Thymus (tissue), 11 donors: ENCODE results near the gene PCSK6. TPM values are rescaled to one million over a fixed set of nuclear protein-coding genes. Genes with fewer than 3 reads are reported as not detected.

Experiments used
- DNase-seq, 9 donors: peaks; one replicate each; pipeline ENCODE4 v3.0.0-alpha.2; 2013; ENCODE audit warnings: low spot score in 9 of 9, low read depth in 6 of 9, missing footprints in 1 of 9
- H3K27ac ChIP-seq, 2 donors: one replicate each; pipeline ENCODE4 v1.5.1; 2013; ENCODE audit warnings: control low read depth in 1 of 2, low read depth in 1 of 2, low read length in 1 of 2, mild to moderate bottlenecking in 1 of 2, moderate library complexity in 1 of 2
- H3K27me3 ChIP-seq, 2 donors: one replicate each; pipeline ENCODE4 v1.5.1; 2013; ENCODE audit warnings: low read length in 1 of 2; ENCODE audit not compliant: control insufficient read depth in 2 of 2, insufficient read depth in 1 of 2
- H3K36me3 ChIP-seq, 2 donors: one replicate each; pipeline ENCODE4 v1.5.1; 2013; ENCODE audit warnings: low read length in 1 of 2, mild to moderate bottlenecking in 1 of 2, moderate library complexity in 1 of 2; ENCODE audit not compliant: control insufficient read depth in 2 of 2, insufficient read depth in 2 of 2
- H3K4me1 ChIP-seq, 2 donors: one replicate each; pipeline ENCODE4 v1.5.1; 2013; ENCODE audit warnings: low read length in 2 of 2; ENCODE audit not compliant: control insufficient read depth in 2 of 2, insufficient read depth in 2 of 2
- H3K4me3 ChIP-seq, 2 donors: one replicate each; pipeline ENCODE4 v1.5.1; 2013; ENCODE audit warnings: low read length in 2 of 2, control low read depth in 1 of 2, mild to moderate bottlenecking in 1 of 2
- H3K9me3 ChIP-seq, 2 donors: one replicate each; pipeline ENCODE4 v1.5.1; 2013; ENCODE audit warnings: low read length in 1 of 2, mild to moderate bottlenecking in 1 of 2; ENCODE audit not compliant: control insufficient read depth in 2 of 2, insufficient read depth in 1 of 2
- WGBS: extraction: QIAGEN DNeasy Blood & Tissue Kit; methylation state at CpG from one replicate; pipeline ENCODE4 v1.1.7; 2013; 5-methylcytosine and 5-hydroxymethylcytosine counted together
- polyA plus RNA-seq: library from polyadenylated mRNA; stranded (reverse); fragments of 200-250 nt; gene quantifications from one replicate; pipeline ENCODE4 v1.2.3, GENCODE V29; 2013
- total RNA-seq: library from RNA; stranded (reverse); fragments of 120-200 nt; gene quantifications from one replicate; pipeline ENCODE4 v1.2.4, GENCODE V29; 2013
- donor health status: healthy.

The PCSK6 gene
- total and polyA plus RNA-seq, 2 donors: 10.1 to 10.5 TPM

- DNase-seq: no peak
- 97% methylated on average over 15 of the region's 15 CpGs for WGBS
- Histone ChIP-seq H3K9me3 (peaks cover 5 to 7% of the 10 kb centered on the region in 2 donors), H3K4me1 (no peaks in the 10 kb centered on the region), H3K36me3 (no peaks in the 10 kb centered on the region), H3K27ac (no peak overlapping the region), H3K4me3 (no peak overlapping the region), H3K27me3 (peaks cover 34 to 63% of the 10 kb centered on the region in 2 donors)
Observed at GRCh38 chr15:101490408-101490891, 943 bp upstream of the PCSK6 start.

GRCh38 chr15:101489237-101489598, 289 bp downstream of the PCSK6 start:
- 2% methylated on average over 57 of the region's 62 CpGs for WGBS
- H3K27ac ChIP-seq: no peak overlapping the region
- no peak for DNase-seq

GRCh38 chr15:101488300-101489164, 975 bp downstream of the PCSK6 start:
- Histone ChIP-seq H3K27me3 (peaks cover 37 to 53% of the 10 kb centered on the region in 2 donors), H3K4me3 (peak overlapping the region in 1 of 2 donors; percentile 36), H3K4me1 (no peaks in the 10 kb centered on the region), H3K36me3 (no peaks in the 10 kb centered on the region), H3K27ac (no peak overlapping the region), H3K9me3 (peaks cover 5 to 7% of the 10 kb centered on the region in 2 donors)
- DNase-seq: no peak
- WGBS: 7% methylated on average over 85 of the region's 85 CpGs

More at GRCh38 chr15:101489237-101489598, 289 bp downstream of the PCSK6 start:
- H3K9me3 ChIP-seq: peaks cover 5 to 7% of the 10 kb centered on the region in 2 donors
- H3K4me3 ChIP-seq: peak overlapping the region in 1 of 2 donors; percentile 36
- no peaks in the 10 kb centered on the region for H3K4me1 ChIP-seq
- H3K36me3 ChIP-seq: no peaks in the 10 kb centered on the region
- peaks cover 37 to 55% of the 10 kb centered on the region in 2 donors for H3K27me3 ChIP-seq

GRCh38 chr15:101486696-101487459, 2.6 kb downstream of the PCSK6 start:
- DNase-seq: no peak
- WGBS: 94% methylated on average over 14 of the region's 14 CpGs
- H3K36me3 ChIP-seq: no peaks in the 10 kb centered on the region
- H3K9me3 ChIP-seq: peaks cover 5 to 7% of the 10 kb centered on the region in 2 donors
- H3K4me1 ChIP-seq: peaks cover 0 to 3% of the 10 kb centered on the region in 2 donors
- H3K27ac ChIP-seq: no peak overlapping the region
- H3K27me3 ChIP-seq: peaks cover 37 to 49% of the 10 kb centered on the region in 2 donors
- no peak overlapping the region for H3K4me3 ChIP-seq

GRCh38 chr15:101483462-101483861, 6.0 kb downstream of the PCSK6 start:
- no peak for DNase-seq
- WGBS: 92% methylated on average over 6 of the region's 6 CpGs
- H3K27ac ChIP-seq: peak overlapping the region in 1 of 2 donors; percentile 46
- H3K27me3 ChIP-seq: peaks cover 17 to 25% of the 10 kb centered on the region in 2 donors
- no peaks in the 10 kb centered on the region for H3K36me3 ChIP-seq
- no peaks in the 10 kb centered on the region for H3K9me3 ChIP-seq
- peaks cover 0 to 12% of the 10 kb centered on the region in 2 donors for H3K4me1 ChIP-seq
- H3K4me3 ChIP-seq: no peak overlapping the region

GRCh38 chr15:101482526-101483371, 6.8 kb downstream of the PCSK6 start:
- Histone ChIP-seq H3K9me3 (no peaks in the 10 kb centered on the region), H3K36me3 (no peaks in the 10 kb centered on the region), H3K27ac (peak overlapping the region in 1 of 2 donors; percentile 72), H3K4me1 (peaks cover 0 to 15% of the 10 kb centered on the region in 2 donors), H3K4me3 (no peak overlapping the region), H3K27me3 (peaks cover 10 to 18% of the 10 kb centered on the region in 2 donors)
- 92% methylated on average over 21 of the region's 21 CpGs for WGBS
- peak in 1 of 9 donors; percentile 16 for DNase-seq

- WGBS: 92% methylated on average over 17 of the region's 17 CpGs
- Histone ChIP-seq H3K36me3 (no peaks in the 10 kb centered on the region), H3K4me1 (peaks cover 0 to 15% of the 10 kb centered on the region in 2 donors), H3K27ac (peak overlapping the region in 1 of 2 donors; percentile 50), H3K4me3 (no peak overlapping the region), H3K9me3 (no peaks in the 10 kb centered on the region), H3K27me3 (peaks cover 3 to 12% of the 10 kb centered on the region in 2 donors)
- DNase-seq: no peak
Observed at GRCh38 chr15:101481917-101482525, 7.5 kb downstream of the PCSK6 start.

- WGBS: 84% methylated on average over 8 of the region's 8 CpGs
- H3K27me3 ChIP-seq: peaks cover 3 to 5% of the 10 kb centered on the region in 2 donors
- peaks cover 0 to 15% of the 10 kb centered on the region in 2 donors for H3K4me1 ChIP-seq
- DNase-seq: no peak
- no peak overlapping the region for H3K27ac ChIP-seq
- H3K9me3 ChIP-seq: no peaks in the 10 kb centered on the region
- no peak overlapping the region for H3K4me3 ChIP-seq
- no peaks in the 10 kb centered on the region for H3K36me3 ChIP-seq
Observed at GRCh38 chr15:101481381-101481705, 8.2 kb downstream of the PCSK6 start.
